ENCODE measurements around the gene MYO18B.

Gene MYO18B

DNA sequence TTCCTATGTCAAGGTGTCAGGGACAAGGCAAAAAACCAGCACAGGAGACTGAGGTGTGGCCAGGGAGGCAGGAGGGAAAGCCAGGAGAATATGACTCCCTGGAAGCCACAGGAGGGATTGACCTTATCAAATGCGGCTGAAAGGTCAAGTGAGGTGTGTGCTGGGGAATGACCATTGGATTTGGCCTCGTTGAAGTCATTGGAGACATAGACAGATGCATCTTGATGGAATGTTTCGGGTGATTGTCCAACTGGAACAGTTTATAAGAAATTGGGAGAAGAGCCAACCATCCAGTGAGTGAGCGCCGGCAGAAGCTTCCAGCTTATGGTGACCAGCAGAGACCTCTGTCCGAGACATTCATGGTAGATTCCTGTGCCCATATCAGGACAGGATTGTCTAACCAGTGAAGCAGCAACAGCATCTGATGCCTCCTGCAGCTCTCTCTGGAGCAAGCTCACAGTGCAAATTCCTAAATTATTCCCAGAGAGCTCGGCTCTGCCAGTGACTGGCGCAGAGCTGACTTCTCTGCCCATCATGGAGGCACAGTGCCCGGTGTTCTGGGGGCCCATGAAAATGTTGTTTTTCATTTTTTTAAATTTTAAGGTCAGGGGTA, 95.4 kb downstream of the MYO18B start:
- no peak for TF ChIP-seq POLR2A (IDR thresholded peaks at IDR 0.05; ENCODE audit: extremely low read depth, insufficient read length)
- no peak for TF ChIP-seq CTCF (IDR thresholded peaks at IDR 0.05; ENCODE audit: low read depth, low read length)
- TF ChIP-seq MAX (IDR thresholded peaks at IDR 0.05; ENCODE audit: low read depth, low read length), result no peak
- no peak for TF ChIP-seq MYC (IDR thresholded peaks at IDR 0.05; ENCODE audit: low read depth, low read length)
- DNase-seq (ENCODE audit: low read depth), result no peak
- no peak overlapping the region for H3K4me3 ChIP-seq (ENCODE audit: low read depth, low read length)

- H3K4me3 ChIP-seq (ENCODE audit: low read depth, low read length), result no peak overlapping the region
- no peak for TF ChIP-seq CTCF (IDR thresholded peaks at IDR 0.05; ENCODE audit: low read depth, low read length)
- TF ChIP-seq MAX (IDR thresholded peaks at IDR 0.05; ENCODE audit: low read depth, low read length), result no peak
- TF ChIP-seq MYC (IDR thresholded peaks at IDR 0.05; ENCODE audit: low read depth, low read length), result no peak
- no peak for TF ChIP-seq POLR2A (IDR thresholded peaks at IDR 0.05; ENCODE audit: extremely low read depth, insufficient read length)
- DNase-seq (ENCODE audit: low read depth), result no peak
Observed at GRCh38 chr22:25838960-25839741, 97.2 kb downstream of the MYO18B start.

- DNase-seq (ENCODE audit: low read depth), result no peak
- H3K4me3 ChIP-seq (ENCODE audit: low read depth, low read length), result no peak overlapping the region
- no peak for TF ChIP-seq MYC (IDR thresholded peaks at IDR 0.05; ENCODE audit: low read depth, low read length)
- TF ChIP-seq CTCF (IDR thresholded peaks at IDR 0.05; ENCODE audit: low read depth, low read length), result no peak
- TF ChIP-seq POLR2A (IDR thresholded peaks at IDR 0.05; ENCODE audit: extremely low read depth, insufficient read length), result no peak
- TF ChIP-seq MAX (IDR thresholded peaks at IDR 0.05; ENCODE audit: low read depth, low read length), result no peak
Observed at GRCh38 chr22:25839755-25840154, 97.8 kb downstream of the MYO18B start.

DNA sequence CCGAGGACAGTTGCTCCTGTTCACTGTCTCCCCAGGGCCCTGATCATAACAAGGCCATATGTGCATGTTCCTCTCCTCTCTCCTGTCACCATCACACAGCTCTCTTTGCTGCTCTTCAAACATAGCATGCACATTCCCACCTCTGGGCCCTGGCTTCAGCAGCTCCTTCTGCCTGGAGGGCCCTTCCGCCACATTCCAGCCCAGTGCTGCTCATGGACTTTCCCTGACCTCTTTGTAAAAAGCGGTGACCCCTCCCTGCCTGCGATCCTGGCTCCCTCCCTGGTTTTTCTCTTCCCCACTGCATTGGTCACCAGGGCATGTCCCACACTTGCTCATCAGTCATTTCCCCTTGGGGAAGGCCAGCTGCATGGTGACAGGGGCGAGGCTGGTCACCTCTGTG, 98.2 kb downstream of the MYO18B start:
- no peak for DNase-seq (ENCODE audit: low read depth)
- no peak for TF ChIP-seq MAX (IDR thresholded peaks at IDR 0.05; ENCODE audit: low read depth, low read length)

DNA sequence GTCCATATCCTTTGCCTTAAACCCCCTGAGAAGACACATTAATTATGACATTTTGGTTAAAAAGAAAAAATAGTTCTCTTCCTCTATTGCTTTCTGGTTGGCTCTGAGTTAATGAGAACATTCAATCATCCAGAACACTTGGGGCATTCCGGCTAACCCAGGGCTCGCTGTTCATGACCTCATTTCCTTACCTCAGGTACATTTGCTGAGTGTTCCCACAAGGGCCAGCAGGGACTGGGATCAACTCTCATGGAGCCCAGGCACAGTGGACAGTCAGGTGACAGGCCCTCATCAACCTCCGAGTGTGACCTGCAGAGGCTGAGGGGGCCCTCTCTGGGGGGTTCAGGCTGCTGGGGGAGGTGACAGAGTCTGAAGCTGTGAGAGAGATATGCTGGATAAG, 98.9 kb downstream of the MYO18B start:
- DNase-seq (ENCODE audit: low read depth), result no peak
- TF ChIP-seq POLR2A (IDR thresholded peaks at IDR 0.05; ENCODE audit: extremely low read depth, insufficient read length) (no peak), MYC (IDR thresholded peaks at IDR 0.05; ENCODE audit: low read depth, low read length) (no peak), MAX (IDR thresholded peaks at IDR 0.05; ENCODE audit: low read depth, low read length) (no peak), CTCF (IDR thresholded peaks at IDR 0.05; ENCODE audit: low read depth, low read length) (no peak)
- H3K4me3 ChIP-seq (ENCODE audit: low read depth, low read length), result no peak overlapping the region

More for the DNA sequence above, 98.2 kb downstream of the MYO18B start:
- no peak overlapping the region for H3K4me3 ChIP-seq (ENCODE audit: low read depth, low read length)

GRCh38 chr22:25841775-25842174, 99.8 kb downstream of the MYO18B start:
- no peak for DNase-seq (ENCODE audit: low read depth)
- no peak for TF ChIP-seq MYC (IDR thresholded peaks at IDR 0.05; ENCODE audit: low read depth, low read length)
- TF ChIP-seq CTCF (IDR thresholded peaks at IDR 0.05; ENCODE audit: low read depth, low read length), result no peak
- no peak for TF ChIP-seq POLR2A (IDR thresholded peaks at IDR 0.05; ENCODE audit: extremely low read depth, insufficient read length)
- TF ChIP-seq MAX (IDR thresholded peaks at IDR 0.05; ENCODE audit: low read depth, low read length), result no peak
- H3K4me3 ChIP-seq (ENCODE audit: low read depth, low read length), result no peak overlapping the region

Data from NB4 (cell line).